Measurements from ENCODE around the gene SLC11A2. TPM values are rescaled to one million over a fixed set of nuclear protein-coding genes. Genes with fewer than 3 reads are reported as not detected.

SLC11A2 gene
- total and polyA plus RNA-seq, 2 of the 13 experiments (the other 11 are each of a cell fraction or from before 2014, with no cell fraction given) = 71.7 to 77.0 TPM

- TF ChIP-seq SP5 (CRISPR knock-in tag; IDR thresholded peaks at IDR 0.05; ENCODE audit: borderline replicate concordance, low read depth) (no peak), LCORL (IDR thresholded peaks at IDR 0.05) (no peak), LCORL (CRISPR knock-in tag; IDR thresholded peaks at IDR 0.05) (0 out of 2 replicates have a peak, but pooled peaks have one; percentile 26), ZNF83 (CRISPR knock-in tag; IDR thresholded peaks at IDR 0.05; ENCODE audit: borderline replicate concordance) (no peak), ZNF614 (CRISPR knock-in tag; IDR thresholded peaks at IDR 0.05; ENCODE audit: borderline replicate concordance) (0 out of 2 replicates have a peak, but pooled peaks have one; percentile 23), HNF4G (IDR thresholded peaks at IDR 0.05; ENCODE audit: borderline replicate concordance, low read depth, low read length) (peak; percentile 26; the same call in 1 of the 2 replicates), HNF4G (CRISPR knock-in tag; IDR thresholded peaks at IDR 0.05; ENCODE audit: borderline replicate concordance, low read depth) (no peak), HDAC6 (IDR thresholded peaks at IDR 0.05; ENCODE audit: low read depth, low read length) (no peak), IRF1 (CRISPR knock-in tag; IDR thresholded peaks at IDR 0.05; ENCODE audit: low read depth) (no peak), MIER2 (CRISPR knock-in tag; IDR thresholded peaks at IDR 0.05) (0 out of 2 replicates have a peak, but pooled peaks have one; percentile 28), ZBTB7B (CRISPR knock-in tag; IDR thresholded peaks at IDR 0.05) (no peak; the same call in 1 of the 2 replicates), XRCC5 (optimal IDR thresholded peaks at IDR 0.05; ENCODE audit: low read length) (peak; percentile 44), PRDM10 (CRISPR knock-in tag; IDR thresholded peaks at IDR 0.05; ENCODE audit: low read depth) (no peak), ZNF362 (CRISPR knock-in tag; IDR thresholded peaks at IDR 0.05; ENCODE audit: borderline replicate concordance) (no peak), CEBPG (CRISPR knock-in tag; IDR thresholded peaks at IDR 0.05) (peak; percentile 46; the same call in 1 of the 2 replicates), REPIN1 (CRISPR knock-in tag; IDR thresholded peaks at IDR 0.05; ENCODE audit: borderline replicate concordance, low read depth) (no peak), HES4 (CRISPR knock-in tag; IDR thresholded peaks at IDR 0.05; ENCODE audit: borderline replicate concordance) (no peak), SAP130 (CRISPR knock-in tag; IDR thresholded peaks at IDR 0.05; ENCODE audit: low read depth) (peak; percentile 56), PRPF4 (IDR thresholded peaks at IDR 0.05; ENCODE audit: low read depth, low read length, poor library complexity, severe bottlenecking) (no peak), SIN3B (IDR thresholded peaks at IDR 0.05; ENCODE audit: low read length) (no peak), ZFY (CRISPR knock-in tag; IDR thresholded peaks at IDR 0.05) (no peak), FOSL2 (CRISPR knock-in tag; IDR thresholded peaks at IDR 0.05) (peak; percentile 22; the same call in 1 of the 2 replicates), HMGXB4 (CRISPR knock-in tag; IDR thresholded peaks at IDR 0.05; ENCODE audit: borderline replicate concordance in 1 of 2, low read depth in 1 of 2) (peak in 1 of 2 experiments; percentile 69; a peak in 2 of 4 replicates)
Measured at GRCh38 chr12:50986966-50987737, 39.0 kb downstream of the SLC11A2 start (continued).

Data from HepG2 (cell line).